ENCODE data around the gene SLC44A3.

Gene SLC44A3

DNA sequence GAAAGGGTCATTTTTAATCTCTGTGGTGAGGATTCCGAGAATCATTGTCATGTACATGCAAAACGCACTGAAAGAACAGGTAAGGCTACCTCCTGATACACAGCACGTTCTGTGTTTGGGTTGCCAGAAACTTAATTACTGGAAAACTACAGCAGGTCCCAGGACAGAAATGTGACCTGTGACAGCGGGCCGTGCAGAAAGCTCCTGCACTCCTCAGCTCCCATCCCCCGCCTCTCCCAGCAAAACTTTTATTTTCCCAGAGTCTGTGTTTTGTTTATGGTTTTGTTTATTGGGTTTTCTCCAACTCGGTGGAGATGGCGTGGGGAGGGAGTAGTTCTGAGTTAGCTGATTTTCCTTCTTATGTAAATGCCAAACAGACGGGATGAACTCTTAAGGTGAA is 44.7 kb downstream of the SLC44A3 start (continued):
- TF ChIP-seq, protein P1, sequence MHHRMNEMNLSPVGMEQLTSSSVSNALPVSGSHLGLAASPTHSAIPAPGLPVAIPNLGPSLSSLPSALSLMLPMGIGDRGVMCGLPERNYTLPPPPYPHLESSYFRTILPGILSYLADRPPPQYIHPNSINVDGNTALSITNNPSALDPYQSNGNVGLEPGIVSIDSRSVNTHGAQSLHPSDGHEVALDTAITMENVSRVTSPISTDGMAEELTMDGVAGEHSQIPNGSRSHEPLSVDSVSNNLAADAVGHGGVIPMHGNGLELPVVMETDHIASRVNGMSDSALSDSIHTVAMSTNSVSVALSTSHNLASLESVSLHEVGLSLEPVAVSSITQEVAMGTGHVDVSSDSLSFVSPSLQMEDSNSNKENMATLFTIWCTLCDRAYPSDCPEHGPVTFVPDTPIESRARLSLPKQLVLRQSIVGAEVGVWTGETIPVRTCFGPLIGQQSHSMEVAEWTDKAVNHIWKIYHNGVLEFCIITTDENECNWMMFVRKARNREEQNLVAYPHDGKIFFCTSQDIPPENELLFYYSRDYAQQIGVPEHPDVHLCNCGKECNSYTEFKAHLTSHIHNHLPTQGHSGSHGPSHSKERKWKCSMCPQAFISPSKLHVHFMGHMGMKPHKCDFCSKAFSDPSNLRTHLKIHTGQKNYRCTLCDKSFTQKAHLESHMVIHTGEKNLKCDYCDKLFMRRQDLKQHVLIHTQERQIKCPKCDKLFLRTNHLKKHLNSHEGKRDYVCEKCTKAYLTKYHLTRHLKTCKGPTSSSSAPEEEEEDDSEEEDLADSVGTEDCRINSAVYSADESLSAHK (tag by site-specific recombination; IDR thresholded peaks at IDR 0.05), result no peak
- TF ChIP-seq, protein P2, sequence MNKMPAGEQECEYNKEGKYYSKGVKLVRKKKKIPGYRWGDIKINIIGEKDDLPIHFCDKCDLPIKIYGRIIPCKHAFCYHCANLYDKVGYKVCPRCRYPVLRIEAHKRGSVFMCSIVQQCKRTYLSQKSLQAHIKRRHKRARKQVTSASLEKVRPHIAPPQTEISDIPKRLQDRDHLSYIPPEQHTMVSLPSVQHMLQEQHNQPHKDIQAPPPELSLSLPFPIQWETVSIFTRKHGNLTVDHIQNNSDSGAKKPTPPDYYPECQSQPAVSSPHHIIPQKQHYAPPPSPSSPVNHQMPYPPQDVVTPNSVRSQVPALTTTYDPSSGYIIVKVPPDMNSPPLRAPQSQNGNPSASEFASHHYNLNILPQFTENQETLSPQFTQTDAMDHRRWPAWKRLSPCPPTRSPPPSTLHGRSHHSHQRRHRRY (tag by site-specific recombination; IDR thresholded peaks at IDR 0.05), result no peak
- no peak for TF ChIP-seq TRIM28 (IDR thresholded peaks at IDR 0.05; ENCODE audit: borderline replicate concordance, low read length)
- TF ChIP-seq, protein P3, sequence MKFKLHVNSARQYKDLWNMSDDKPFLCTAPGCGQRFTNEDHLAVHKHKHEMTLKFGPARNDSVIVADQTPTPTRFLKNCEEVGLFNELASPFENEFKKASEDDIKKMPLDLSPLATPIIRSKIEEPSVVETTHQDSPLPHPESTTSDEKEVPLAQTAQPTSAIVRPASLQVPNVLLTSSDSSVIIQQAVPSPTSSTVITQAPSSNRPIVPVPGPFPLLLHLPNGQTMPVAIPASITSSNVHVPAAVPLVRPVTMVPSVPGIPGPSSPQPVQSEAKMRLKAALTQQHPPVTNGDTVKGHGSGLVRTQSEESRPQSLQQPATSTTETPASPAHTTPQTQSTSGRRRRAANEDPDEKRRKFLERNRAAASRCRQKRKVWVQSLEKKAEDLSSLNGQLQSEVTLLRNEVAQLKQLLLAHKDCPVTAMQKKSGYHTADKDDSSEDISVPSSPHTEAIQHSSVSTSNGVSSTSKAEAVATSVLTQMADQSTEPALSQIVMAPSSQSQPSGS (tag by site-specific recombination; IDR thresholded peaks at IDR 0.05; ENCODE audit: low read depth), result no peak
- TF ChIP-seq, protein P4, sequence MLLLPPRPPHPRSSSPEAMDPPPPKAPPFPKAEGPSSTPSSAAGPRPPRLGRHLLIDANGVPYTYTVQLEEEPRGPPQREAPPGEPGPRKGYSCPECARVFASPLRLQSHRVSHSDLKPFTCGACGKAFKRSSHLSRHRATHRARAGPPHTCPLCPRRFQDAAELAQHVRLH (tag by site-specific recombination; IDR thresholded peaks at IDR 0.05), result no peak
- TF ChIP-seq ZNF10 (tag by site-specific recombination; IDR thresholded peaks at IDR 0.05), result no peak
- TF ChIP-seq, protein P5, sequence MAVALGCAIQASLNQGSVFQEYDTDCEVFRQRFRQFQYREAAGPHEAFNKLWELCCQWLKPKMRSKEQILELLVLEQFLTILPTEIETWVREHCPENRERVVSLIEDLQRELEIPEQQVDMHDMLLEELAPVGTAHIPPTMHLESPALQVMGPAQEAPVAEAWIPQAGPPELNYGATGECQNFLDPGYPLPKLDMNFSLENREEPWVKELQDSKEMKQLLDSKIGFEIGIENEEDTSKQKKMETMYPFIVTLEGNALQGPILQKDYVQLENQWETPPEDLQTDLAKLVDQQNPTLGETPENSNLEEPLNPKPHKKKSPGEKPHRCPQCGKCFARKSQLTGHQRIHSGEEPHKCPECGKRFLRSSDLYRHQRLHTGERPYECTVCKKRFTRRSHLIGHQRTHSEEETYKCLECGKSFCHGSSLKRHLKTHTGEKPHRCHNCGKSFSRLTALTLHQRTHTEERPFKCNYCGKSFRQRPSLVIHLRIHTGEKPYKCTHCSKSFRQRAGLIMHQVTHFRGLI (tag by site-specific recombination; IDR thresholded peaks at IDR 0.05), result no peak

DNA sequence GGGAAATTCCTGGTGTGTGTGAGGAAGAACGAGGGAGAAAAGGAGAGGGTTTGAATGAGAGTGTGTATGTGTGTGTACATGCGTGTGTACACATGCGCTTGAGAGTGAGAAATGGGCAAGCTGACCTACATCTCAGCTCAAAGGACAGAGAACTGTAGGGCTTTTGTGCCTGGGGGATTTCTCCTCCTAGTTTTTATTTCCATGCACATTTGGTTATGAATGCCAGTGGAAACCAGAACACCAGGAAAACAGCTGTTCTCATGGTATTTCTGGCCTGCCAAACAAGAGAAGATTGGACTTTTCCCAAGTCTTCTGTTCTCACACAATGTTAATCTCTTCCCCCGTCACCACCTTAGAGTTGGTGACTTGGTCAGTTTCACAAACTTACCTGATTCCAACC is 45.2 kb downstream of the SLC44A3 start:
- Histone ChIP-seq H3K4me1 (ENCODE audit: control insufficient read depth, insufficient read depth, low read length) (peaks cover 12% of the 10 kb centered on the region), H3K36me3 (ENCODE audit: control insufficient read depth in 2 of 2, insufficient read depth in 1 of 2, low read length in 2 of 2) (no peaks in the 10 kb centered on the region), H3K4me3 (ENCODE audit: low read depth, low read length) (no peak overlapping the region), H3K9me3 (ENCODE audit: control insufficient read depth, insufficient read depth, low read depth, low read length) (no peaks in the 10 kb centered on the region), H3K27ac (ENCODE audit: extremely low read depth, low read depth, low read length) (no peak overlapping the region)
- TF ChIP-seq ZNF121 (tag by site-specific recombination; IDR thresholded peaks at IDR 0.05) (no peak), ZFP69B (tag by site-specific recombination; IDR thresholded peaks at IDR 0.05) (no peak), ZNF211 (tag by site-specific recombination; IDR thresholded peaks at IDR 0.05; ENCODE audit: low read depth) (no peak), ZNF785 (tag by site-specific recombination; IDR thresholded peaks at IDR 0.05) (no peak), ZNF560 (tag by site-specific recombination; IDR thresholded peaks at IDR 0.05; ENCODE audit: borderline replicate concordance) (no peak), REPIN1 (tag by site-specific recombination; IDR thresholded peaks at IDR 0.05; ENCODE audit: low read depth) (no peak), ZNF791 (tag by site-specific recombination; IDR thresholded peaks at IDR 0.05) (no peak), OVOL3 (tag by site-specific recombination; IDR thresholded peaks at IDR 0.05) (no peak)
- TF ChIP-seq, protein P6, sequence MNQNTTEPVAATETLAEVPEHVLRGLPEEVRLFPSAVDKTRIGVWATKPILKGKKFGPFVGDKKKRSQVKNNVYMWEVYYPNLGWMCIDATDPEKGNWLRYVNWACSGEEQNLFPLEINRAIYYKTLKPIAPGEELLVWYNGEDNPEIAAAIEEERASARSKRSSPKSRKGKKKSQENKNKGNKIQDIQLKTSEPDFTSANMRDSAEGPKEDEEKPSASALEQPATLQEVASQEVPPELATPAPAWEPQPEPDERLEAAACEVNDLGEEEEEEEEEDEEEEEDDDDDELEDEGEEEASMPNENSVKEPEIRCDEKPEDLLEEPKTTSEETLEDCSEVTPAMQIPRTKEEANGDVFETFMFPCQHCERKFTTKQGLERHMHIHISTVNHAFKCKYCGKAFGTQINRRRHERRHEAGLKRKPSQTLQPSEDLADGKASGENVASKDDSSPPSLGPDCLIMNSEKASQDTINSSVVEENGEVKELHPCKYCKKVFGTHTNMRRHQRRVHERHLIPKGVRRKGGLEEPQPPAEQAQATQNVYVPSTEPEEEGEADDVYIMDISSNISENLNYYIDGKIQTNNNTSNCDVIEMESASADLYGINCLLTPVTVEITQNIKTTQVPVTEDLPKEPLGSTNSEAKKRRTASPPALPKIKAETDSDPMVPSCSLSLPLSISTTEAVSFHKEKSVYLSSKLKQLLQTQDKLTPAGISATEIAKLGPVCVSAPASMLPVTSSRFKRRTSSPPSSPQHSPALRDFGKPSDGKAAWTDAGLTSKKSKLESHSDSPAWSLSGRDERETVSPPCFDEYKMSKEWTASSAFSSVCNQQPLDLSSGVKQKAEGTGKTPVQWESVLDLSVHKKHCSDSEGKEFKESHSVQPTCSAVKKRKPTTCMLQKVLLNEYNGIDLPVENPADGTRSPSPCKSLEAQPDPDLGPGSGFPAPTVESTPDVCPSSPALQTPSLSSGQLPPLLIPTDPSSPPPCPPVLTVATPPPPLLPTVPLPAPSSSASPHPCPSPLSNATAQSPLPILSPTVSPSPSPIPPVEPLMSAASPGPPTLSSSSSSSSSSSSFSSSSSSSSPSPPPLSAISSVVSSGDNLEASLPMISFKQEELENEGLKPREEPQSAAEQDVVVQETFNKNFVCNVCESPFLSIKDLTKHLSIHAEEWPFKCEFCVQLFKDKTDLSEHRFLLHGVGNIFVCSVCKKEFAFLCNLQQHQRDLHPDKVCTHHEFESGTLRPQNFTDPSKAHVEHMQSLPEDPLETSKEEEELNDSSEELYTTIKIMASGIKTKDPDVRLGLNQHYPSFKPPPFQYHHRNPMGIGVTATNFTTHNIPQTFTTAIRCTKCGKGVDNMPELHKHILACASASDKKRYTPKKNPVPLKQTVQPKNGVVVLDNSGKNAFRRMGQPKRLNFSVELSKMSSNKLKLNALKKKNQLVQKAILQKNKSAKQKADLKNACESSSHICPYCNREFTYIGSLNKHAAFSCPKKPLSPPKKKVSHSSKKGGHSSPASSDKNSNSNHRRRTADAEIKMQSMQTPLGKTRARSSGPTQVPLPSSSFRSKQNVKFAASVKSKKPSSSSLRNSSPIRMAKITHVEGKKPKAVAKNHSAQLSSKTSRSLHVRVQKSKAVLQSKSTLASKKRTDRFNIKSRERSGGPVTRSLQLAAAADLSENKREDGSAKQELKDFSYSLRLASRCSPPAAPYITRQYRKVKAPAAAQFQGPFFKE (tag by site-specific recombination; IDR thresholded peaks at IDR 0.05; ENCODE audit: borderline replicate concordance), result no peak
- TF ChIP-seq, protein P7, sequence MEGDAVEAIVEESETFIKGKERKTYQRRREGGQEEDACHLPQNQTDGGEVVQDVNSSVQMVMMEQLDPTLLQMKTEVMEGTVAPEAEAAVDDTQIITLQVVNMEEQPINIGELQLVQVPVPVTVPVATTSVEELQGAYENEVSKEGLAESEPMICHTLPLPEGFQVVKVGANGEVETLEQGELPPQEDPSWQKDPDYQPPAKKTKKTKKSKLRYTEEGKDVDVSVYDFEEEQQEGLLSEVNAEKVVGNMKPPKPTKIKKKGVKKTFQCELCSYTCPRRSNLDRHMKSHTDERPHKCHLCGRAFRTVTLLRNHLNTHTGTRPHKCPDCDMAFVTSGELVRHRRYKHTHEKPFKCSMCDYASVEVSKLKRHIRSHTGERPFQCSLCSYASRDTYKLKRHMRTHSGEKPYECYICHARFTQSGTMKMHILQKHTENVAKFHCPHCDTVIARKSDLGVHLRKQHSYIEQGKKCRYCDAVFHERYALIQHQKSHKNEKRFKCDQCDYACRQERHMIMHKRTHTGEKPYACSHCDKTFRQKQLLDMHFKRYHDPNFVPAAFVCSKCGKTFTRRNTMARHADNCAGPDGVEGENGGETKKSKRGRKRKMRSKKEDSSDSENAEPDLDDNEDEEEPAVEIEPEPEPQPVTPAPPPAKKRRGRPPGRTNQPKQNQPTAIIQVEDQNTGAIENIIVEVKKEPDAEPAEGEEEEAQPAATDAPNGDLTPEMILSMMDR (tag by site-specific recombination; IDR thresholded peaks at IDR 0.05), result no peak
- TF ChIP-seq, protein P8, sequence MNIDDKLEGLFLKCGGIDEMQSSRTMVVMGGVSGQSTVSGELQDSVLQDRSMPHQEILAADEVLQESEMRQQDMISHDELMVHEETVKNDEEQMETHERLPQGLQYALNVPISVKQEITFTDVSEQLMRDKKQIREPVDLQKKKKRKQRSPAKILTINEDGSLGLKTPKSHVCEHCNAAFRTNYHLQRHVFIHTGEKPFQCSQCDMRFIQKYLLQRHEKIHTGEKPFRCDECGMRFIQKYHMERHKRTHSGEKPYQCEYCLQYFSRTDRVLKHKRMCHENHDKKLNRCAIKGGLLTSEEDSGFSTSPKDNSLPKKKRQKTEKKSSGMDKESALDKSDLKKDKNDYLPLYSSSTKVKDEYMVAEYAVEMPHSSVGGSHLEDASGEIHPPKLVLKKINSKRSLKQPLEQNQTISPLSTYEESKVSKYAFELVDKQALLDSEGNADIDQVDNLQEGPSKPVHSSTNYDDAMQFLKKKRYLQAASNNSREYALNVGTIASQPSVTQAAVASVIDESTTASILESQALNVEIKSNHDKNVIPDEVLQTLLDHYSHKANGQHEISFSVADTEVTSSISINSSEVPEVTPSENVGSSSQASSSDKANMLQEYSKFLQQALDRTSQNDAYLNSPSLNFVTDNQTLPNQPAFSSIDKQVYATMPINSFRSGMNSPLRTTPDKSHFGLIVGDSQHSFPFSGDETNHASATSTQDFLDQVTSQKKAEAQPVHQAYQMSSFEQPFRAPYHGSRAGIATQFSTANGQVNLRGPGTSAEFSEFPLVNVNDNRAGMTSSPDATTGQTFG (tag by site-specific recombination; IDR thresholded peaks at IDR 0.05; ENCODE audit: borderline replicate concordance), result no peak
- ChIA-PET CTCF (interaction anchor here (1.3 to 4.2 kb wide), 3 partner anchors 11 to 178 kb away, joined by 5 to 38 read pairs (median 17); no protein-coding TSS in a partner anchor), POLR2A (no interaction called here)
